GM18909 (cell line): Measurements from ENCODE around the gene DLX4.

ENCODE experiments used
- ATAC-seq: cut with Tn5 transposase; IDR thresholded peaks from one replicate; pipeline ENCODE4 v1.9.1; 2021; ENCODE audit warnings: mild to moderate bottlenecking; ENCODE audit not compliant: unreplicated experiment, poor library complexity

Gene DLX4

DNA sequence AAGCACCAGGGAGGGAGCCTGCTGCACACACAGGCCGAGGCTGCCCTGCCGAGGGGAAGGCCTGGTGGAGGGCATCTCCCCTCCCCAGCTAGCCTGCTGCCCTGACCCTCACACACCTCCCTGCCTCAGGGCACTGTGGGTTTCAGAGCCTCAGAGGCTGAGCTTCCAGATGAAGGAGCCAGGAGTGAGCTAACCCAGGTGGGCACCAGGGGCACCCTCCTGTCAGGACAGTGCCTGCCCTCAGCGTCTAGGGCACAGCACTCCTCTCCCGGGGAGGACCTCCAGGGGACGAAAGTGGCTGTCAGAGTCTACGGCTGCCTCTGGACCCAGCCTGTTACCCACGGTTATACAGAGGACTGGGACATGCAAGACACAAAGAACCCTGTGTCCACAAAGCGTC is 22.8 kb upstream of the DLX4 start:
- ATAC-seq: no peak

DNA sequence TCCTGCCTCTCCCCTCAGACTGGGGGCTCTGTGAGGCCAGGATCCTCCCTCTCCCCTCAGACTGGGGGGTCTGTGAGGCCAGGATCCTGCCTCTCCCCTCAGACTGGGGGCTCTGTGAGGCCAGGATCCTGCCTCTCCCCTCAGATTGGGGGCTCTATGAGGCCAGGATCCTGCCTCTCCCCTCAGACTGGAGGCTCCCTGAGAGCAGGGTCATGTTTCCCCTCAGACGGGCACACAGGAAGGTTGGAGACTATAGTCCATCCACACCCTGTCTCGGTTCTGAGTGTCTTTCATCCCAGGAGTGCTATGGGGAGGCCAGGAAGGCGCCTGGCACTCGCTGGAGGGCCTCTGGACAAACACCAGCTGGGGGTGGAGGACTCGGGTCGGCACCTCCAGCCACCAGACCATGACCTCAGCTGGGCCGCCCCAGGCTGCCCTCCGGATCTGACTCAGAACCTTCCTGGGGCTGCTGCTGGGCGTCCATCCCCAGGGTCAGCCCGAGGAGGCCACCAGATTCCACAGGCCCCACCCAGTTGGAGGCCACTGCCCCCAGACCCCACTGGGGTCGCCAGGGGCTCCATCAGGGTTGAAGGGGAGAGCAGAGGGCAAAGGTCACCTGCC is 21.9 kb upstream of the DLX4 start:
- ATAC-seq: no peak

DNA sequence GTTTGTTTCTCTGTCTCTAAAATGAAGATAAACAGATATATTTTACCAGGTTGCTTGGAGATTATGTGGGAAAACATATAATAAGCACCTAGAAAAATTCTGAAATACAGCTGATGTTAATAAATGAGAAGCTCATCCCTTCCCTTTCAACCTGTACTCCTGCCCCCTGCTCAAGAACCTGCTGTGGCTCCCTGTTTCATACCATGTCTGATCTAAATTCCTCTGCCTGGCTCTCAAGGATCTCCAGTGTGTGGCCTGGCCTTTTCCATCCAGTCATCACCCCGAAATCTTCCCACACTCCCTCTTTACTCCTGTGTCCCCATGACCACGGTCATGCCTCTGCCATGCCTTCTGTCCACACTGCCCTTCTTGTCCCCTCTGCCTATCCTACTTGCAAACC is 19.4 kb upstream of the DLX4 start:
- ATAC-seq: no peak

DNA sequence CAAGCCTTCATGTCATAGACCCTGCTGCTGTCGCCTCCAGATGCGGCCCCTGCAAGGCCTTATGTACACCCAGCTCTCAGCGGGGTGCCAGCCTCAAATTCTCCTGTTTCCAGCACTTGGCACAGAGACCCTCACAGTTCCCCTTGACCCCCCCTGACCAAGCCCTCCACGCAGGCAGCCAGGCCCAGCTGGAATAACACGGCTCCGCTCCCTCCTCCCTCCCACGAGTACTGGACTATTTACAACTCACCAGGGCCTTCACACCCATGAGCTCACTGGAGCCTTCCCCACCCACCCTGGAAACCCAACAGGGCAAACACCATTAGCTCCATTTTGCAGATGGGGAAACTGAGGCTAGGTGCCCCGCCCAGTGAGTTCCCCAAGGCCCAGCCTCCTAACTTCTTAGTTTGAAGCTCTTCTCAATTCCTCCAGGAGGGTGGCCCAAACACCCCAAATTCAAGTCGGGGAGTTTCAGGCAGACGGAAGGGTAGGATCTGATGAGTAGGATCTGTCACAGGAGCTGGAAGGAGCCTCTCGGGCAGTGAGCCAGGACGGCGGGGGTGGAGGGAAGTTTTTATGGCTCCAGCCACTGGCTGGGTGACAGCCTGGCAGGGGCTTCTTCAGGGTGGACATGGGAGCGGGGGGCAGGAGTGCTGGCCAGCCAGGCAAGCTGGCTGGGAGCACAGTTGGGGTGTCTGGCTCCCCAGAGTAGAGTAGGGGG is 17.5 kb upstream of the DLX4 start:
- no peak for ATAC-seq

DNA sequence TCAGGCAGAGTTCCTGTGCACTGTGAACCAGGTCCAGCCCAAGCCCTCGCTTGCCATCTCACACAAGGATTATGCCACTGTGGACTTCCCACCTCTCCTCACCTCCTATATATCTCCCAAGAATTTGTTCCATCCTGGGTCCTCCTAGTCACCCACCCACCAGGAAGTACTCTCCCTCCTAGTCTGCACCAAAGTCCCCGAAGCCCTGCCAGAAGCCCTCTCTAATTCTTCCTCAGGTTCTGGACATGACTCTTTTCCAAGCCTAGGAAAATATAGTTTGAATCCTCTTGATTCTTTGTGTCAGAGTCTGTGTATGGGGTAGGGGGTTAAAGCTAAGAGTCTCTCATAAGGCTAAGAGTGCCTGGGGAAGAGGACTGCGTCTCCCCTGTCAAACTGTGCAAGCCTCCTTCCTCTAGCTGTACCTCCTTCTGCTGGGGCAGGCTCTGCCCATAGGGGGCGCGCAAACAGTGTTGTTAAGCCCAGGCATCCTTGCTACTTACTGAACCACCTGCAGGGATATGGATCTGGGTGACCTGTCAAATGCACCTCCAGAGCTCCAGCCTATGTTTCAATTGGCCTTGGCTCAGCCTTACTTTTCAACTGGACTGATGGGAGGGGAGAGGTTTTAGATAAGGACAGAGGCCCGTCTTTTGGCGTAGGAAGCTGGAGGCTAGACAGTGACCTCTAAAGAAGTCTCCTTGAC is 16.6 kb upstream of the DLX4 start:
- ATAC-seq: no peak

DNA sequence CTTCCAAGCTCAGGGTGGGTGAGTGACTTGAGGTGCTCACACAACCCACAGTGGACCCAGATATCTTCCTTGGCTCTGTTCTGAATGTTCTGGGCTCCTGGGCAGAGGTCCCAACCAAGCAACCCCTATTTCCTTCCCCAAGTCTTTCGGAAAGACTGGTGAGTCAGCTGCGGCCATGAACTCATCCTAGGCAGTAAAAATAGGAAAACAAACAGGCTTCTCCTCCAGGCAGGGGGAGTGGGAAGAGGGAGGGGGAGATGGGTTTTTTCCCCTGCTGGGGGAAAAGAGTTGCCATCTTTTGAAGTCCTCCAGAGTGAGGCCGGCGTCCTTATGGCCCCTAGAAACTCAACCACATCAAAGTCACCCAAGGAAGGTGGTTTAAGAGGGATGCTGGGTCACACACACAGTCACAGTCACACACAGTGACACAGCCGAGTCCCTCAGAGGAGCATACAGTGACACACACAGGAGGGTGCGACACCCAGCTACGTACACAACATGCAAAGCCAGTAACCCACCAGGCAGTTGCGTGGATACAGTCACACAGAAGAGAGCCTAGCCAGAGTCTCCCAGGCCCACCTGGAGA is 16.0 kb upstream of the DLX4 start:
- ATAC-seq: no peak

DNA sequence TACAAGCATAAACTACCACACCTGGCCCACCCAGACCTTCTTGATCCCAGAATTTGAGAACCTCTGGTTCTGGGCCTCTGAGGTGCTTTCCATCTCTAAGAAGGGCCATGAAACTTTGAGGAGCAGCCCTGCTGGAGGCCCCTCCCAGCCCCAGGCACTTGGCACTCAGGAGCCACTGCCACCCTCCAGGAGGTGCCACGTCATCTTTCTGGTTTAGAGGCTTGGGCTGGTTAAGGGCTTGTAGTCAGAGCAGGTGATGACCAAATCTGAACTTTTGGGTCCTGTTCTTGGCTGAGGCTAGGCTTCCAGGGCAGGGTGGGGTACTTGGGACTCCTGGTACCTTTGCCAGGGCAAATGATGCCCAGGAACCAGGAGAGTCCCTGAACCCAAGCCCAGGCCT is 13.8 kb upstream of the DLX4 start:
- ATAC-seq: no peak

DNA sequence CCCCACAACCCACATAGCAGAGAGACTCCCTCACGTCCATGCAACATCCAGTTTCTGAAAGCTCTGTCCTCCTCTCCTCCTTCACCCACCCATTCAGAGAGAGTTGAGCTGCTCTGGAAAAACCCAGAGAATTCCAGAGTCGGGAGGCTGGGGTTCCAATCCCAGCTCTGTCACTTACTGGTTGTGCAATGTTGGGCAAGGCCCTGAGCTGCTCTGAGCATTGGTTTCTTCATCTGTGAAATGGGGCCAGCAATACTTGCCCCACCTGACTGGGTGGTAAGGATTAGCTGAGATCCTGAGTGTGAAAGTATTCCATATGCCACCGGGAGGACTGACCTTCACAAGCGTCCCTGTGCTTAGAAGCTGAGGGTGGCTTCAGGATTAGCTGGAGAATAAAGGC is 12.2 kb upstream of the DLX4 start:
- ATAC-seq: no peak

DNA sequence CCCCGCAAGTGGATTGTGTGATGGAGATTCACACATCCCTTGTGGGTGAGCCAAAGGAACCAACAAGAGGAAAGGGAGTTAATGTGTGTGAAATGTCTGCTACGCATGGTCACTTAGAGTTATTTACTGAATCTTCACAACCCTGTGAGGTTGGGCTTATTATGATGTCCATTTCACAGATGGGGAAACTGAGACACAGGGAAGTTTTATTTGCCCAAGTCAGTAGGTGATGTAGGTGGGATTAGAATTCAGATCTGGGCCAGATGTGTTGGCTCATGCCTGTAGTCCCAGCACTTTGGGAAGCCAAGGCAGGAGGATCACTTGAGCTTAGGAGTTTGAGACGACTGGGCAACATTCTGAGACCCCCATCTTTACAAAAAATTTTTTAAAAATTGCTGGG is 11.6 kb upstream of the DLX4 start:
- no peak for ATAC-seq

DNA sequence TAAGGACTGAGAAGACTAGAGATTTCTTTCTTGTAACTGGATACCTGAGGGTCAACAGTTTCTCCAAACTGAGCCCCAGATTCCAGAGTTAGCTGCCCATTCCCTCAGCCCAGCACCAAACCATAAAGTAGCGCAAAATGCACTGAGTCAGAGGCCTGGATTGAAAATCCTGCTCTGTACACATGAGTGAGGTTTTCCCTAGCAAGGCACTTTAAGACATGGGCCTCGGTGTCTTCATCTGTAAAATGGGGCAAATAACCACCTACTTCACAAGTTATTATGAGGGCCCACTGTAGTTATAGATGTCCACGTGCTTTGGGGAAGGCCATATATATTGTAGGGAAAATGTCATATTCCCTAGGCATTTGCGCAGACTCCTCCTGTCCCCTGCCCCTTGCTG is 10.3 kb upstream of the DLX4 start:
- no peak for ATAC-seq

DNA sequence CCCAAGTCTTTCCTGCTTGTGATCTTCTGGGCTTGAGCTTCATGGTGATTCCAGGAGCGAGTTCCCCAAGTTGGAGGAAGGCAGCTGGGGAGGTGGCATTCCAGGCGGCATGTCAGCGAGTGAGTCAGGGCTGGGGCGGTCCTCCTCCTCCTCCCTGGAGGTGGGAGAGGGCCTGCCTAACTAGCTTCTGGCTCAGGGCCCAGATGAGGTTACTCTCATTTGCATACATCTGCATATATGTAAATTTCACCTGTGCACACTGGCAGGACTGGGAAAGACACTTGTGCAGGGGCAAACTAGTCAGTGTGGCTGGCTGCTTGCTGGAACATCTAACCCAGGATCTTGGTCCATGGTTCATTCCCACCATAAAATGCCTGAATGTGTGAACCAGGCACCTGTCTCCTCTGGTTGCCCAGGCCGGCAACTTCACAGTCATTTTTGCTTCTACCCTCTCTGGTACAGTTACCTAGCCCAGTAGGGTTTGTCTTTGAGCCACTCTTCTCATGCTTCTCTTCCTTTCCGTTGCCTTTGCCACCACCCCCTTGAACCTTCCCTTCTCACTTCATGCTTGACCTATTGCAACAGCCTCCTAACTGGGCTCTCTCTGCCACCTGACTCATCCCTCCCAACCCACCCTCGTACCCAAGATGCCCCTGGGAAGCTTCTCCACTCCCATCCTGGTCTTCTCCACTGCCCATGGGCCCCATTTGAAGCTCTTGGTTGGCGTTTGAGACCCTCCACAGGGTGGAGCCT is 9.6 kb upstream of the DLX4 start:
- no peak for ATAC-seq

DNA sequence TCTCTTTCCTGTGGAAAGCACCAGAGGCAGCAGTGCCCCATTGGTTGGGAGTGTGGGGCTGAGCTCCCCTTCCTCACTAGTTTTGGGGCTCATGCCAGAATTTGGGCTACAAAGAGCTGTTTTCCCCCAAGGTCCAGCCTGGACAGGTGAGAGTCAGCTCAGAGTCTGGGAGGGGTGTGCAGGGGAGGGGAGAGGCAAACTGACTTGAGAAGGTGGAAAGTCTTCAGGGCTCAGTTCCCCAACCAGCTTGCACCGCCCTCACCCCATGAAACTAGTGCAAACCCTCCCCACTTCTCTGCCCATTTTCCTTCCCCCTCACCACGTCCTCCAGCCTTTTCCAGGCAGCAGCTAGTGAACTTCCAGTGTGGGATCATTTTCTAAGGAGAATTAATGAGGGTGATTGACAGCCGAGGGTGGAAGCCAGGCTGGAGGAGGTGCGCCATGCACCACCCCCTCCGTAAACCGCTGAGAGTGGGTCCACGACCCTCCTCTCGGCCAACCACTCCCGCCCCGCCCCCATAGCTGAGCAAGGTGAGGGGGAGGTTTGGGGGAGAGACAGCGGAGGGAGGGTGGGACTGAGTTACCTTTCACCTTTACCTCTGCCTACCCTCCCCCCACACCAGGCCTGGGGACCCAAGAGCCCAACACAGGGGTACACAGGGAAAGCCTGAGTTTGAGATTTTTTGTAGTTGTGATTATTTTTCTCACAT is 6.2 kb upstream of the DLX4 start:
- ATAC-seq: no peak

DNA sequence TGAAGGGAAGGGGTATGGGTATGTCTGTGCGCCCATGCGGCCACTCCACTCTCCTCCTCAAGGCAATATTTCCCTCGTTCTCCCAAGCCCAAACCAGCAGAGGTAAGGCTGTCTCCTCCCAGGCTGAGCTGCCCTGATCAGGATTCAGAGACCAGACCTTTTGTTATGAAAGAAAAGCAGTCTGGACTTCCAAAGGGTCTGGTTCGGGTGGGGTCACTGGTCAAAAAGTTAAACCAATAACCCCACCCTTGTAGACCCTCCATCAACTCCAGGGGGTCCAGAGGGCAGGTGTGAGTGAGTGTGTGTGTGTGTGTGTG is 5.7 kb upstream of the DLX4 start:
- ATAC-seq: no peak

DNA sequence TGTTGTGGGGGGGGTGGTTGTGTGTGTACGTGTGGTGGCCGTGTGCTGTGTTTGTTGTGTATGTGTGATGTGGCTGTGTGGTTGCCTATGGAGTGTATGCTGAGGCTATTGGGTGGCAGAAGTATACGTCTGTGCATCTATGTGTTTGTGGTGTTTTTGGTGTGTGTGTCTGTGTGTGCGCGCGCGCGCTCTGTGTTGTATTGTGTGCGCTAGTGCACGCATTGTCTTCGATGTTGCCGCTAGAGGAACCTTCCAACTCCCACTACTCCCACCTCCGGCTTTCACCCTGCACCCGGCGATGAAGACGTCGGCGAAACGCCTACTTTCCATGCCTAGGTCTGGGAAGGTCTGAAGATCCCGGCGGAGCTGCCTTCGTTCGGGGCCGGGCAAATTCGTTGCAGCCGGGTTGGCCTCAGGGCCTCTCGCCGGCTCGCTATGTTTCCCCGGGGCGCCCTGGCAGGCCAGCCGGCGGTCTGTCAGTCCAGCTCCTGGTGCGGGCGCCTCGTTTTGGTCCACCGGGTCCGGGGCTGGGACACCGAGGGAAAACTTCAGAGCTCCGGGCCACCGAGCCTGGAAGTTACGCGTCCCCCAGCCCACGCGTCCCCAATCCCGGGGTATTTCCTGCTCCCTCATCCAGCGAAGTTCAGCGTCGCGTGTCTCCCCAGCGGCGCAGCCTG is 5.2 kb upstream of the DLX4 start:
- ATAC-seq: no peak

DNA sequence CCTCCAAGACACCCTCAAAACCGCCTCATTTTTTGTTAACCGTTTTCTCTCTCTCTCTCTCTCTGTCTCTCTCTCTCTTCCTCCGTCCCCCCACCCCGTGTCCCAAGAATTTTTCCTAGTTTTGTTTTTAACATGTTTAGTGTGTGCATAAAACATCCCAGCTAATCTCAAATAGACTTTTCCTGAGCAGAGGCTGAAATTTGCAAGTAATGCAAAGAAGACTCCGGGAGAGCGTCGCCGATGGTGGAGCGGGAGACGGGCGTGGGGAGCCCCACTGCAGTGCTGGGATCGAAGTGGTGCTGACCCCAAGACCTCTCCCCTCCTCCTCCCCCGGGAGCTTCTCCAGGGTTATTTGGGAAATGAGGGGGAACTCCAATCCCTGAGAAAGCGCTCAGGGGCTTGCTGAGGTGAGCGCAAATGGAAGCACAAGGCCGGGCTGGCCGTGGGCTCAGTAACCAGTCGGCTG is 4.7 kb upstream of the DLX4 start:
- no peak for ATAC-seq

DNA sequence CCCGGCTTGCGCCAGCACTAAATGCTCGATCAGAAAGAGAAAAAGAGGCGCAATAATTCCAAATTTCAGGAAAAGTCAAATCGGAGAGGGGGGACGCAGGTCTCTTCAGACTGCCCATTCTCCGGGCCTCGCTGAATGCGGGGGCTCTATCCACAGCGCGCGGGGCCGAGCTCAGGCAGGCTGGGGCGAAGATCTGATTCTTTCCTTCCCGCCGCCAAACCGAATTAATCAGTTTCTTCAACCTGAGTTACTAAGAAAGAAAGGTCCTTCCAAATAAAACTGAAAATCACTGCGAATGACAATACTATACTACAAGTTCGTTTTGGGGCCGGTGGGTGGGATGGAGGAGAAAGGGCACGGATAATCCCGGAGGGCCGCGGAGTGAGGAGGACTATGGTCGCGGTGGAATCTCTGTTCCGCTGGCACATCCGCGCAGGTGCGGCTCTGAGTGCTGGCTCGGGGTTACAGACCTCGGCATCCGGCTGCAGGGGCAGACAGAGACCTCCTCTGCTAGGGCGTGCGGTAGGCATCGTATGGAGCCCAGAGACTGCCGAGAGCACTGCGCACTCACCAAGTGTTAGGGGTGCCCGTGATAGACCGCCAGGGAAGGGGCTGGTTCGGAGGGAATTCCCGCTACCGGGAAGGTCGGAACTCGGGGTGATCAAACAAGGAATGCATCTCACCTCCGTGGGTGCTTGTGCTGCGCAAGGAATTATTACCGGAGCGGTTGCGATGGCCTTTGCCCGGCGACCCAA is 4.0 kb upstream of the DLX4 start:
- ATAC-seq: no peak

DNA sequence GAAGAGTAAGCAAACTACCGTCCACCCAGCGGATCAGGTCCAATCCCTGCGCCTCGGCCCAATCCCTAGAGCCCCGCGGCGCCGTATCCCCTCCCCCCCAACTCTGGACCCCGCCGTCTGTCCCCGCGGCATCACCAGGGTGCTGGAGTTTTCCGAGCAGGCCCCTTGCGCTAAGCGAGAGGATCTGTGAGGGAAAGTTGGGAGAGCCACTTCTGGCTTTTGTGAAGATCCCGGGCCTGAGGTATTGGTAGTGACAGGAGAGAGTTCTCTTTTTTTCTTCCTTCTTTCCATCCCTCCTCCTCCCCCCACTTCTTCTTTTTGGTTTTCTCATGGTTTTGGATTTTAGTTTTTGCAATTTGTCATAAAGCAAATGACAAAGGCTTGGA is 3.5 kb upstream of the DLX4 start:
- ATAC-seq: no peak

DNA sequence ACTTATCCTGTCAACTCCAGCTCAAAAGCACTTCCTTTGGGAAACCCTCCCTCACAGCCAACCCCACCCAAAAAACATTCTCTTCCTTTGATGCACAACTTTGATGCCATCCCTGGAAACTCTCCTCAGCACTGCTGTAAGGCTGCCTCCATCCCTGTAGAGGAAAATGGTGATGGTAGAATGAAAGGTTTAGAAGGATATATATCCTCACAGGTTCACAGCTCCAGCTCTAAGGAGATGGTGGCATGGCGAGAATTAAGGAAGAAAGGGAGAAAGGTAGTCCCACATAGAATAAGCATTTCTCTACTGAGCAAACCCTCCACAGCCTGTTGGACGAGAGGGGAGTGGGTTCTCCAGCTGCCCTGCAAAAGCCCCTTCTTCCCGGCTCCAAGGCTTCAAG is 2.2 kb upstream of the DLX4 start:
- ATAC-seq: no peak

DNA sequence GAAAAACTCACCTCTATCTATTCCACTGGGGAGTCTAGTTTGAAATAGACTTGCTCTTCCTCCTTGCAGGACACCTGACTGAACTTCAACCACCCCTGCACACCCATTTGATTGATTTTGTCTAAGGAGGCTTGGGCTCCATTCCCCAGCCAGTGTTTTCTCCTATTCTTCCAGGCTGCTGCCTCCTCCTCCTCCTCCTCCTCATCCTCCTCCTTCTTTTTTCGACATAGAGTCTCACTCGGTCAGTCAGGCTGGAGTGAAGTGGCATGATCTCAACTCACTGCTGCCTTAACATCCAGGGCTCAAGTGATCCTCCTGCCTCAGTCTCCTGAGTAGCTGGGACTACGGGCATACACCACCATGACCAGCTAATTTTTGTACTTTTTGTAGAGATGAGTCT is 1.8 kb upstream of the DLX4 start:
- ATAC-seq: no peak
